HepG2 (cell line): ENCODE results near the gene CIB2. TPM values are rescaled to one million over a fixed set of nuclear protein-coding genes. Genes with fewer than 3 reads are reported as not detected.

Source experiments
- ADNP ChIP-seq: sonication (generic); formaldehyde crosslinking; IDR thresholded peaks from 2 replicates; pipeline ENCODE4 v1.4.0; 2020; ENCODE audit warnings: missing genetic modification reagents
- CCAR2 ChIP-seq: fragments of 200-400 bp; formaldehyde crosslinking; optimal IDR thresholded peaks from 2 replicates; pipeline ENCODE3; 2018; ENCODE audit warnings: low read depth, mild to moderate bottlenecking, low read length, moderate library complexity
- DNMT3B ChIP-seq: conservative IDR thresholded peaks from 2 replicates; pipeline ENCODE4 v1.6.1; 2016; ENCODE audit warnings: missing biosample characterization, control low read depth
- ELF1 ChIP-seq: sonication (generic); formaldehyde crosslinking; IDR thresholded peaks from 2 replicates; pipeline ENCODE4 v1.4.0; 2020; ENCODE audit warnings: missing genetic modification reagents
- ESRRA ChIP-seq: sonication (generic); formaldehyde crosslinking; IDR thresholded peaks from 2 replicates; pipeline ENCODE4 v1.5.1; 2020; ENCODE audit warnings: mild to moderate bottlenecking, low read depth, missing genetic modification reagents
- HMGA1 ChIP-seq: sonication (generic); formaldehyde crosslinking; conservative IDR thresholded peaks from 2 replicates; pipeline ENCODE4 v1.4.0; 2020; ENCODE audit warnings: missing genetic modification reagents
- HOXA5 ChIP-seq: sonication (generic); formaldehyde crosslinking; IDR thresholded peaks from 2 replicates; pipeline ENCODE4 v1.4.0; 2020; ENCODE audit warnings: missing genetic modification reagents
- MAZ ChIP-seq, 2 experiments: sonication (generic) in 1 of 2; formaldehyde crosslinking in 1 of 2; IDR thresholded peaks; 2 replicates each; pipeline versions ENCODE4 v1.5.0 to v1.6.1; 2012 to 2020; ENCODE audit warnings: low read depth in 2 of 2, mild to moderate bottlenecking in 2 of 2, borderline replicate concordance in 1 of 2, improper control_type of control experiment in 1 of 2, low read length in 1 of 2, missing genetic modification reagents in 1 of 2, moderate library complexity in 1 of 2
- MEIS1 ChIP-seq: sonication (generic); formaldehyde crosslinking; IDR thresholded peaks from 2 replicates; pipeline ENCODE4 v1.9.0; 2021; ENCODE audit warnings: mild to moderate bottlenecking, missing genetic modification reagents, moderate library complexity, borderline replicate concordance
- PRMT3 ChIP-seq: sonication (generic); formaldehyde crosslinking; IDR thresholded peaks from 2 replicates; pipeline ENCODE4 v1.8.1; 2022; ENCODE audit warnings: low read depth, mild to moderate bottlenecking, moderate library complexity, missing genetic modification reagents, borderline replicate concordance
- SP2 ChIP-seq: sonication (generic); formaldehyde crosslinking; IDR thresholded peaks from 2 replicates; pipeline ENCODE4 v1.5.1; 2020; ENCODE audit warnings: mild to moderate bottlenecking, missing genetic modification reagents
- ZNF274 ChIP-seq: sonication (generic); formaldehyde crosslinking; IDR thresholded peaks from 2 replicates; pipeline ENCODE4 v1.5.1; 2020; ENCODE audit warnings: mild to moderate bottlenecking, missing genetic modification reagents
- ZNF577 ChIP-seq: sonication (generic); formaldehyde crosslinking; IDR thresholded peaks from 2 replicates; pipeline ENCODE4 v1.4.0; 2020; ENCODE audit warnings: mild to moderate bottlenecking, low read depth, missing genetic modification reagents, borderline replicate concordance
- ZNF83 ChIP-seq: sonication (generic); formaldehyde crosslinking; IDR thresholded peaks from 2 replicates; pipeline ENCODE4 v1.4.0; 2020; ENCODE audit warnings: missing genetic modification reagents, mild to moderate bottlenecking, borderline replicate concordance
- ZNF850 ChIP-seq: sonication (generic); formaldehyde crosslinking; conservative IDR thresholded peaks from 2 replicates; pipeline ENCODE4 v1.9.0; 2021; ENCODE audit warnings: mild to moderate bottlenecking, missing genetic modification reagents
- ZNF879 ChIP-seq: sonication (generic); formaldehyde crosslinking; IDR thresholded peaks from 2 replicates; pipeline ENCODE4 v1.8.1; 2023; ENCODE audit warnings: missing genetic modification reagents
- polyA plus RNA-seq, 8 experiments: library from polyadenylated mRNA; depleted of rRNA in 3 of 8; stranded (reverse) in 7 of 8; unstranded in 1 of 8; fragments of >200 nt; fragmentation: Illumina TruSeq in 4 of 8; extraction: Trizol in 4 of 8; gene quantifications; 2 replicates each; pipeline versions ENCODE4 v1.2.1 to v1.2.3, GENCODE V29; 2011 to 2016; ENCODE audit warnings: low read depth in 4 of 8, missing spikeins in 1 of 8, mixed read lengths in 1 of 8; ENCODE audit not compliant: insufficient read depth in 1 of 8
- total RNA-seq, 5 experiments: library from RNA; depleted of rRNA; stranded (reverse); fragments of >200 nt; fragmentation: Illumina TruSeq; extraction: Trizol; gene quantifications; 2 replicates each; pipeline ENCODE4 v1.2.3, GENCODE V29; 2016; ENCODE audit warnings: low read depth in 1 of 5
- TF ChIP-seq, protein P1 (sequence below): sonication (generic); formaldehyde crosslinking; conservative IDR thresholded peaks from 2 replicates; pipeline ENCODE4 v1.8.0; 2022; ENCODE audit warnings: mild to moderate bottlenecking, moderate library complexity, missing genetic modification reagents
- TF ChIP-seq, protein P2 (sequence below): sonication (generic); formaldehyde crosslinking; IDR thresholded peaks from 2 replicates; pipeline ENCODE4 v1.4.0; 2020; ENCODE audit warnings: missing genetic modification reagents; ENCODE audit errors: not compliant biosample characterization
- TF ChIP-seq, protein P3 (sequence below): sonication (generic); formaldehyde crosslinking; IDR thresholded peaks from 2 replicates; pipeline ENCODE4 v1.5.1; 2020; ENCODE audit warnings: missing genetic modification reagents, mild to moderate bottlenecking, borderline replicate concordance
- TF ChIP-seq, protein P4 (sequence below): sonication (generic); formaldehyde crosslinking; IDR thresholded peaks from 2 replicates; pipeline ENCODE4 v1.4.0; 2020; ENCODE audit warnings: mild to moderate bottlenecking, missing genetic modification reagents

Gene CIB2
- total and polyA plus RNA-seq, 2 of the 13 experiments (the other 11 are each of a cell fraction or from before 2014, with no cell fraction given), result 1.4 to 1.5 TPM

DNA sequence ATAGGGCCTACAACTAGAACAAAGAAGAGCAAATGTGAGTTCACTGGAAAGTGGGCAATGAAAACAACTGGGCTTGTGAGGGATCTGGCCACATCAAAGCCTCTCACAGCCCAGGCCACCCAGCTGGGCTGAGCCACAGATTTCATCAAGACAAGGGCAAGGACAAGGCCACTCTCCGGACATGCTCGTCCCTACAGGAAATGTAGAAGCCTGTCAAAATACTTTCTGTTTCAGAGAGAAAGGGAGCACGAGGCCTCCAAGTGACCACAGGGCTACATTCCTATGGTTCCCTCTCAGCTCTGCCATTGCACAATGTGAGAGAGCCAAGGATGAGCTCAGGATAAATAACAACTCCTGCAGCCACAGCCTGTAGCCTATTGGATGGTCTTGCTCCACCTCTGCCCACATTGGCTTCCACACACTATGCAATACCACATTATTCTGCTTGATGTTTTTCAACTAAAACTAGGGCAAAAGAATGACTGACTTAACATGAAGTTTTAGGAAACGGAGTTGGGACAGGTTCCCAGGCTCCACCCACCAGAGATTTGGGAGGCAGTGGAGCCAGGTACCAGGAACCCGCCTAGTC, 65.9 kb downstream of the CIB2 start (continued):
- no peak for TF ChIP-seq ZNF83 (CRISPR knock-in tag)
- TF ChIP-seq HOXA5 (CRISPR knock-in tag), result peak; percentile 69; the same call in 1 of the 2 replicates
- TF ChIP-seq MAZ (IDR thresholded peaks at IDR 0.05; ENCODE audit: borderline replicate concordance, low read depth, low read length), result no peak; the same call in 1 of the 2 replicates
- TF ChIP-seq MAZ (CRISPR knock-in tag; IDR thresholded peaks at IDR 0.05; ENCODE audit: low read depth), result peak; percentile 41
- TF ChIP-seq MEIS1, result peak; percentile 98
- peak; percentile 55; the same call in 1 of the 2 replicates for TF ChIP-seq ELF1 (CRISPR knock-in tag)
- TF ChIP-seq ZNF879 (CRISPR knock-in tag), result no peak
- no peak for TF ChIP-seq ZNF850 (CRISPR knock-in tag)
- no peak for TF ChIP-seq ADNP (CRISPR knock-in tag)
- TF ChIP-seq, protein P1, sequence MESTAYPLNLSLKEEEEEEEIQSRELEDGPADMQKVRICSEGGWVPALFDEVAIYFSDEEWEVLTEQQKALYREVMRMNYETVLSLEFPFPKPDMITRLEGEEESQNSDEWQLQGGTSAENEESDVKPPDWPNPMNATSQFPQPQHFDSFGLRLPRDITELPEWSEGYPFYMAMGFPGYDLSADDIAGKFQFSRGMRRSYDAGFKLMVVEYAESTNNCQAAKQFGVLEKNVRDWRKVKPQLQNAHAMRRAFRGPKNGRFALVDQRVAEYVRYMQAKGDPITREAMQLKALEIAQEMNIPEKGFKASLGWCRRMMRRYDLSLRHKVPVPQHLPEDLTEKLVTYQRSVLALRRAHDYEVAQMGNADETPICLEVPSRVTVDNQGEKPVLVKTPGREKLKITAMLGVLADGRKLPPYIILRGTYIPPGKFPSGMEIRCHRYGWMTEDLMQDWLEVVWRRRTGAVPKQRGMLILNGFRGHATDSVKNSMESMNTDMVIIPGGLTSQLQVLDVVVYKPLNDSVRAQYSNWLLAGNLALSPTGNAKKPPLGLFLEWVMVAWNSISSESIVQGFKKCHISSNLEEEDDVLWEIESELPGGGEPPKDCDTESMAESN (CRISPR knock-in tag), result peak; percentile 85
- TF ChIP-seq, protein P2, sequence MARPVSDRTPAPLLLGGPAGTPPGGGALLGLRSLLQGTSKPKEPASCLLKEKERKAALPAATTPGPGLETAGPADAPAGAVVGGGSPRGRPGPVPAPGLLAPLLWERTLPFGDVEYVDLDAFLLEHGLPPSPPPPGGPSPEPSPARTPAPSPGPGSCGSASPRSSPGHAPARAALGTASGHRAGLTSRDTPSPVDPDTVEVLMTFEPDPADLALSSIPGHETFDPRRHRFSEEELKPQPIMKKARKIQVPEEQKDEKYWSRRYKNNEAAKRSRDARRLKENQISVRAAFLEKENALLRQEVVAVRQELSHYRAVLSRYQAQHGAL, result no peak
- TF ChIP-seq HMGA1 (CRISPR knock-in tag), result no peak
- peak; percentile 81; the same call in 1 of the 2 replicates for TF ChIP-seq PRMT3
- TF ChIP-seq ESRRA (CRISPR knock-in tag), result peak; percentile 82; the same call in 1 of the 2 replicates
- TF ChIP-seq ZNF274, result no peak
- TF ChIP-seq, protein P3, sequence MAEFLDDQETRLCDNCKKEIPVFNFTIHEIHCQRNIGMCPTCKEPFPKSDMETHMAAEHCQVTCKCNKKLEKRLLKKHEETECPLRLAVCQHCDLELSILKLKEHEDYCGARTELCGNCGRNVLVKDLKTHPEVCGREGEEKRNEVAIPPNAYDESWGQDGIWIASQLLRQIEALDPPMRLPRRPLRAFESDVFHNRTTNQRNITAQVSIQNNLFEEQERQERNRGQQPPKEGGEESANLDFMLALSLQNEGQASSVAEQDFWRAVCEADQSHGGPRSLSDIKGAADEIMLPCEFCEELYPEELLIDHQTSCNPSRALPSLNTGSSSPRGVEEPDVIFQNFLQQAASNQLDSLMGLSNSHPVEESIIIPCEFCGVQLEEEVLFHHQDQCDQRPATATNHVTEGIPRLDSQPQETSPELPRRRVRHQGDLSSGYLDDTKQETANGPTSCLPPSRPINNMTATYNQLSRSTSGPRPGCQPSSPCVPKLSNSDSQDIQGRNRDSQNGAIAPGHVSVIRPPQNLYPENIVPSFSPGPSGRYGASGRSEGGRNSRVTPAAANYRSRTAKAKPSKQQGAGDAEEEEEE (CRISPR knock-in tag), result peak; percentile 50; the same call in 1 of the 2 replicates
- no peak for TF ChIP-seq SP2 (CRISPR knock-in tag)
- TF ChIP-seq CCAR2, result peak; percentile 81
- peak; percentile 54; the same call in 1 of the 2 replicates for TF ChIP-seq DNMT3B (CRISPR knock-in tag)
- TF ChIP-seq ZNF577 (CRISPR knock-in tag), result 0 out of 2 replicates have a peak, but pooled peaks have one; percentile 33
- TF ChIP-seq, protein P4, sequence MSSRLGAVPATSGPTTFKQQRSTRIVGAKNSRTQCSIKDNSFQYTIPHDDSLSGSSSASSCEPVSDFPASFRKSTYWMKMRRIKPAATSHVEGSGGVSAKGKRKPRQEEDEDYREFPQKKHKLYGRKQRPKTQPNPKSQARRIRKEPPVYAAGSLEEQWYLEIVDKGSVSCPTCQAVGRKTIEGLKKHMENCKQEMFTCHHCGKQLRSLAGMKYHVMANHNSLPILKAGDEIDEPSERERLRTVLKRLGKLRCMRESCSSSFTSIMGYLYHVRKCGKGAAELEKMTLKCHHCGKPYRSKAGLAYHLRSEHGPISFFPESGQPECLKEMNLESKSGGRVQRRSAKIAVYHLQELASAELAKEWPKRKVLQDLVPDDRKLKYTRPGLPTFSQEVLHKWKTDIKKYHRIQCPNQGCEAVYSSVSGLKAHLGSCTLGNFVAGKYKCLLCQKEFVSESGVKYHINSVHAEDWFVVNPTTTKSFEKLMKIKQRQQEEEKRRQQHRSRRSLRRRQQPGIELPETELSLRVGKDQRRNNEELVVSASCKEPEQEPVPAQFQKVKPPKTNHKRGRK (CRISPR knock-in tag), result no peak
